A673 (cell line): Measurements from ENCODE around the gene SLC25A13. TPM values are rescaled to one million over a fixed set of nuclear protein-coding genes. Genes with fewer than 3 reads are reported as not detected.
A peak's percentile ranks its signal among the peaks of the same experiment; 100 is the strongest.

Experiments
- BruUV-seq: library from RNA; stranded (reverse); fragments of 400-500 nt; replicated peaks from 2 replicates; lab custom pipeline; 2021; lab: Mats Ljungman, UMichigan
- CTCF ChIA-PET: fragments of 300-600 bp; sonication (Branson Sonifier 250); formaldehyde crosslinking; loops from one replicate; lab custom pipeline; 2022; ENCODE audit warnings: antibody characterized with exemption; lab: Charles Lee
- POLR2A ChIA-PET: fragments of 300-600 bp; sonication (Branson Sonifier 250); formaldehyde crosslinking; loops from one replicate; lab custom pipeline; 2022; ENCODE audit warnings: antibody characterized with exemption; ENCODE audit not compliant: low non-redundant PET; lab: Charles Lee
- DNase-seq: peaks from one replicate; pipeline ENCODE4 v3.0.0-alpha.2; 2015; ENCODE audit warnings: low spot score
- H3K27ac ChIP-seq: fragments of 200-600 bp; sonication (generic); 2 replicates; pipeline ENCODE4 v1.5.1; 2016; ENCODE audit warnings: mixed run types, low read depth, mild to moderate bottlenecking, mixed read lengths, antibody characterized with exemption, low read length; ENCODE audit not compliant: poor library complexity, severe bottlenecking
- H3K27me3 ChIP-seq: fragments of 200-600 bp; sonication (generic); replicated peaks from 2 replicates; pipeline ENCODE4 v1.6.1; 2017; ENCODE audit warnings: mixed run types, low read depth, mild to moderate bottlenecking, mixed read lengths, antibody characterized with exemption, low read length; ENCODE audit not compliant: insufficient read depth, poor library complexity
- H3K36me3 ChIP-seq: fragments of 200-600 bp; sonication (generic); 2 replicates; pipeline ENCODE4 v1.6.1; 2016; ENCODE audit warnings: mixed run types, mild to moderate bottlenecking, mixed read lengths, antibody characterized with exemption, low read length; ENCODE audit not compliant: insufficient read depth, poor library complexity, severe bottlenecking
- H3K4me1 ChIP-seq: fragments of 200-600 bp; sonication (generic); 2 replicates; pipeline ENCODE4 v1.6.1; 2017; ENCODE audit warnings: mixed run types, mild to moderate bottlenecking, mixed read lengths, antibody characterized with exemption, low read length; ENCODE audit not compliant: insufficient read depth, poor library complexity, severe bottlenecking
- H3K4me3 ChIP-seq: fragments of 200-600 bp; sonication (generic); 2 replicates; pipeline ENCODE4 v1.5.1; 2016; ENCODE audit warnings: low read depth, mixed run types, mild to moderate bottlenecking, mixed read lengths, low read length; ENCODE audit not compliant: poor library complexity, severe bottlenecking
- H3K9me3 ChIP-seq: fragments of 200-600 bp; sonication (generic); 2 replicates; pipeline ENCODE4 v1.6.1; 2016; ENCODE audit warnings: mixed run types, low read depth, mild to moderate bottlenecking, mixed read lengths, antibody characterized with exemption, low read length; ENCODE audit not compliant: poor library complexity, severe bottlenecking
- CTCF ChIP-seq: fragments of 300-800, 200-600 bp; sonication (generic); conservative IDR thresholded peaks from 2 replicates; pipeline ENCODE4 v1.5.1; 2017; ENCODE audit warnings: low read depth, mild to moderate bottlenecking, antibody characterized with exemption, low read length, moderate library complexity, mixed read lengths
- EZH2 ChIP-seq: fragments of 200-600 bp; sonication (generic); IDR thresholded peaks from 2 replicates; pipeline ENCODE4 v1.6.1; 2017; ENCODE audit warnings: borderline replicate concordance, low read depth, mild to moderate bottlenecking, mixed read lengths, antibody characterized with exemption, low read length; ENCODE audit not compliant: poor library complexity, severe bottlenecking
- intact Hi-C: fragments of 100-400 bp; cut with micrococcal nuclease; formaldehyde crosslinking; loops from one replicate; pipeline ENCODE4 v1.10.0; 2022; ENCODE audit not compliant: unreplicated experiment
- total RNA-seq: library from RNA; stranded (reverse); gene quantifications from 2 replicates; pipeline ENCODE4 v1.2.3, GENCODE V29; 2021

Gene SLC25A13
- total RNA-seq, 1 experiment from 2014 or later = 22.7 TPM

GRCh38 chr7:96238474-96238873 is 83.4 kb downstream of the SLC25A13 start:
- Histone ChIP-seq H3K4me3 (no peak overlapping the region), H3K27me3 (no peaks in the 10 kb centered on the region), H3K27ac (no peak overlapping the region), H3K36me3 (no peaks in the 10 kb centered on the region), H3K9me3 (no peaks in the 10 kb centered on the region), H3K4me1 (peaks cover 23% of the 10 kb centered on the region)
- POLR2A ChIA-PET = no interaction called here
- DNase-seq = peak; percentile 40
- intact Hi-C loops = no loop called here
- no TSS peak for BruUV-seq
- TF ChIP-seq EZH2 (no peak), CTCF (no peak)
- CTCF ChIA-PET = no interaction called here

DNA sequence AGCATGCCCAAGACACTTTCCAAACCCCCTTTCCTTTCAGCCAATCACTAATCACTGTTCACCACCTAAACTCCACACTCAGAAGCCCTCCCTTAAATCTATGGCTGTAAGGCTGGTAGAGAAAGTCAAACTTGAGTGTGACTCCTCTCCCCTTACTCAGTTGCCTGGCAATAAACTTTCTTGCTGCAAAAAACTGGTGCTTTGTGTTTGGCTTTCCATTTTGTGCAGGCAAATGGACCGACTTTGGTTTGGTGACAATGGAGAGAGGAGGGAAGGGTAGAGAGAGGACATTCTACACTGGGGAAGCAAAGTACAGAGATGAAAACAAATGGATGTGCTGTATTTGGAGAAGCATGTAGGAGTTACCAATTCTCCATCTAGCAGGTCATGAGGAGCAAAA is 84.9 kb downstream of the SLC25A13 start:
- peaks cover 23% of the 10 kb centered on the region for H3K4me1 ChIP-seq
- H3K36me3 ChIP-seq = no peaks in the 10 kb centered on the region
- ChIA-PET CTCF (no interaction called here), POLR2A (no interaction called here)
- BruUV-seq = no TSS peak
- no peaks in the 10 kb centered on the region for H3K9me3 ChIP-seq
- TF ChIP-seq CTCF = no peak
- no peak for TF ChIP-seq EZH2
- H3K27ac ChIP-seq = no peak overlapping the region
- H3K4me3 ChIP-seq = no peak overlapping the region
- H3K27me3 ChIP-seq = no peaks in the 10 kb centered on the region
- intact Hi-C loops = no loop called here
- DNase-seq = no peak

GRCh38 chr7:96236198-96237039 is 85.5 kb downstream of the SLC25A13 start:
- Histone ChIP-seq H3K36me3 (no peaks in the 10 kb centered on the region), H3K27ac (peak overlapping the region; percentile 9), H3K27me3 (no peaks in the 10 kb centered on the region), H3K4me3 (no peak overlapping the region), H3K9me3 (no peaks in the 10 kb centered on the region), H3K4me1 (peaks cover 23% of the 10 kb centered on the region)
- intact Hi-C loops = no loop called here
- POLR2A ChIA-PET = no interaction called here
- CTCF ChIA-PET = no interaction called here
- peak; percentile 88 for DNase-seq
- no TSS peak for BruUV-seq
- TF ChIP-seq EZH2 (no peak), CTCF (no peak)
